ENCODE data around the gene ATP10A. TPM values are rescaled to one million over a fixed set of nuclear protein-coding genes. Genes with fewer than 3 reads are reported as not detected.

ATP10A gene
- total RNA-seq, 2 experiments from 2014 or later, result 20.5 to 22.4 TPM

GRCh38 chr15:25667829-25668228 is 195.3 kb downstream of the ATP10A start:
- Mint-ChIP-seq H3K36me3 (ENCODE audit: low read depth) (no peaks in the 10 kb centered on the region), H3K4me3 (no peak overlapping the region), H3K27me3 (peaks cover 24% of the 10 kb centered on the region), H3K9me3 (ENCODE audit: low read depth) (peaks cover 2% of the 10 kb centered on the region), H3K27ac (no peak overlapping the region), H3K4me1 (no peaks in the 10 kb centered on the region)
- intact Hi-C loops (cut with DNase I, micrococcal nuclease), result no loop called here
- ChIA-PET CTCF (no interaction called here), POLR2A (no interaction called here)
- ATAC-seq, result no peak
- DNase-seq, result no peak

- Mint-ChIP-seq H3K27ac (no peak overlapping the region), H3K36me3 (ENCODE audit: low read depth) (no peaks in the 10 kb centered on the region), H3K4me3 (no peak overlapping the region), H3K9me3 (ENCODE audit: low read depth) (no peaks in the 10 kb centered on the region), H3K4me1 (no peaks in the 10 kb centered on the region), H3K27me3 (peaks cover 19% of the 10 kb centered on the region)
- intact Hi-C loops (cut with DNase I, micrococcal nuclease), result no loop called here
- no peak for DNase-seq
- ATAC-seq, result no peak
- ChIA-PET CTCF (interaction anchor here (1.1 kb wide), 1 partner anchor 157 kb away, joined by 3 read pairs; no protein-coding TSS in a partner anchor), POLR2A (no interaction called here)
These were observed 197.2 kb downstream of the ATP10A start for GRCh38 chr15:25665913-25666312.

- intact Hi-C loops (cut with DNase I, micrococcal nuclease), result no loop called here
- Mint-ChIP-seq H3K4me1 (no peaks in the 10 kb centered on the region), H3K27ac (no peak overlapping the region), H3K27me3 (peaks cover 11% of the 10 kb centered on the region), H3K36me3 (ENCODE audit: low read depth) (no peaks in the 10 kb centered on the region), H3K4me3 (no peak overlapping the region), H3K9me3 (ENCODE audit: low read depth) (no peaks in the 10 kb centered on the region)
- POLR2A ChIA-PET, result no interaction called here
- ATAC-seq, result no peak
- no peak for DNase-seq
- CTCF ChIA-PET, result no interaction called here
These were observed 198.4 kb downstream of the ATP10A start for GRCh38 chr15:25664761-25665160.

GRCh38 chr15:25663515-25663914 is 199.6 kb downstream of the ATP10A start:
- H3K27ac Mint-ChIP-seq, result no peak overlapping the region
- no peaks in the 10 kb centered on the region for H3K4me1 Mint-ChIP-seq
- no peaks in the 10 kb centered on the region for H3K36me3 Mint-ChIP-seq (ENCODE audit: low read depth)
- POLR2A ChIA-PET, result no interaction called here
- no peaks in the 10 kb centered on the region for H3K9me3 Mint-ChIP-seq (ENCODE audit: low read depth)
- ATAC-seq (no peak), DNase-seq (no peak)
- H3K27me3 Mint-ChIP-seq, result peaks cover 15% of the 10 kb centered on the region
- CTCF ChIA-PET, result no interaction called here
- intact Hi-C loops (cut with DNase I, micrococcal nuclease), result no loop called here
- no peak overlapping the region for H3K4me3 Mint-ChIP-seq

- CTCF ChIA-PET, result no interaction called here
- no peak for DNase-seq
- POLR2A ChIA-PET, result no interaction called here
- no peak for ATAC-seq
- H3K4me3 Mint-ChIP-seq, result no peak overlapping the region
- no peaks in the 10 kb centered on the region for H3K4me1 Mint-ChIP-seq
- H3K27ac Mint-ChIP-seq, result no peak overlapping the region
- H3K9me3 Mint-ChIP-seq (ENCODE audit: low read depth), result no peaks in the 10 kb centered on the region
- peaks cover 21% of the 10 kb centered on the region for H3K27me3 Mint-ChIP-seq
- H3K36me3 Mint-ChIP-seq (ENCODE audit: low read depth), result no peaks in the 10 kb centered on the region
- intact Hi-C loops (cut with DNase I, micrococcal nuclease), result no loop called here
These were observed 201.2 kb downstream of the ATP10A start for GRCh38 chr15:25661898-25662297.

GRCh38 chr15:25659251-25659650 is 203.9 kb downstream of the ATP10A start:
- H3K36me3 Mint-ChIP-seq (ENCODE audit: low read depth), result no peaks in the 10 kb centered on the region
- H3K27ac Mint-ChIP-seq, result no peak overlapping the region
- H3K4me3 Mint-ChIP-seq, result no peak overlapping the region
- peaks cover 14% of the 10 kb centered on the region for H3K27me3 Mint-ChIP-seq
- DNase-seq (no peak), ATAC-seq (no peak)
- H3K4me1 Mint-ChIP-seq, result no peaks in the 10 kb centered on the region
- ChIA-PET POLR2A (no interaction called here), CTCF (no interaction called here)
- intact Hi-C loops (cut with DNase I, micrococcal nuclease), result no loop called here
- H3K9me3 Mint-ChIP-seq (ENCODE audit: low read depth), result no peaks in the 10 kb centered on the region

GRCh38 chr15:25658560-25658959 is 204.6 kb downstream of the ATP10A start:
- ChIA-PET POLR2A (no interaction called here), CTCF (no interaction called here)
- Mint-ChIP-seq H3K36me3 (ENCODE audit: low read depth) (no peaks in the 10 kb centered on the region), H3K4me3 (no peak overlapping the region), H3K4me1 (no peaks in the 10 kb centered on the region), H3K27me3 (peaks cover 14% of the 10 kb centered on the region), H3K9me3 (ENCODE audit: low read depth) (no peaks in the 10 kb centered on the region), H3K27ac (no peak overlapping the region)
- no peak for DNase-seq
- no peak for ATAC-seq
- intact Hi-C loops (cut with DNase I, micrococcal nuclease), result no loop called here

- H3K9me3 Mint-ChIP-seq (ENCODE audit: low read depth), result no peaks in the 10 kb centered on the region
- H3K27ac Mint-ChIP-seq, result no peak overlapping the region
- DNase-seq, result no peak
- ChIA-PET CTCF (interaction anchor here (0.6 kb wide), 1 partner anchor 119 kb away, joined by 4 read pairs; no protein-coding TSS in a partner anchor), POLR2A (no interaction called here)
- no peaks in the 10 kb centered on the region for H3K4me1 Mint-ChIP-seq
- H3K4me3 Mint-ChIP-seq, result no peak overlapping the region
- H3K36me3 Mint-ChIP-seq (ENCODE audit: low read depth), result no peaks in the 10 kb centered on the region
- intact Hi-C loops (cut with DNase I, micrococcal nuclease), result no loop called here
- ATAC-seq, result no peak
- peaks cover 10% of the 10 kb centered on the region for H3K27me3 Mint-ChIP-seq
These were observed 207.7 kb downstream of the ATP10A start for GRCh38 chr15:25655207-25655948.

- ChIA-PET CTCF (no interaction called here), POLR2A (no interaction called here)
- ATAC-seq (no peak), DNase-seq (no peak)
- Mint-ChIP-seq H3K9me3 (ENCODE audit: low read depth) (no peaks in the 10 kb centered on the region), H3K27ac (no peak overlapping the region), H3K27me3 (peaks cover 5% of the 10 kb centered on the region), H3K4me3 (no peak overlapping the region), H3K36me3 (ENCODE audit: low read depth) (no peaks in the 10 kb centered on the region), H3K4me1 (no peaks in the 10 kb centered on the region)
- intact Hi-C loops (cut with DNase I, micrococcal nuclease), result no loop called here
These were observed 209.8 kb downstream of the ATP10A start for GRCh38 chr15:25653371-25653770.

GRCh38 chr15:25652704-25653103 is 210.4 kb downstream of the ATP10A start:
- intact Hi-C loops (cut with DNase I, micrococcal nuclease), result no loop called here
- Mint-ChIP-seq H3K36me3 (ENCODE audit: low read depth) (no peaks in the 10 kb centered on the region), H3K4me1 (no peaks in the 10 kb centered on the region), H3K27me3 (peaks cover 5% of the 10 kb centered on the region), H3K27ac (no peak overlapping the region), H3K4me3 (no peak overlapping the region), H3K9me3 (ENCODE audit: low read depth) (no peaks in the 10 kb centered on the region)
- DNase-seq, result no peak
- ChIA-PET CTCF (no interaction called here), POLR2A (no interaction called here)
- ATAC-seq, result no peak

GRCh38 chr15:25649390-25649789 is 213.7 kb downstream of the ATP10A start:
- ChIA-PET POLR2A (no interaction called here), CTCF (interaction anchor here (1.4 kb wide), 1 partner anchor 317 kb away, joined by 3 read pairs; no protein-coding TSS in a partner anchor)
- H3K27ac Mint-ChIP-seq, result no peak overlapping the region
- no peaks in the 10 kb centered on the region for H3K4me1 Mint-ChIP-seq
- H3K27me3 Mint-ChIP-seq, result peaks cover 9% of the 10 kb centered on the region
- ATAC-seq (no peak), DNase-seq (no peak)
- no peaks in the 10 kb centered on the region for H3K9me3 Mint-ChIP-seq (ENCODE audit: low read depth)
- intact Hi-C loops (cut with DNase I, micrococcal nuclease), result no loop called here
- H3K36me3 Mint-ChIP-seq (ENCODE audit: low read depth), result no peaks in the 10 kb centered on the region
- H3K4me3 Mint-ChIP-seq, result no peak overlapping the region

GRCh38 chr15:25643120-25643519 is 220.0 kb downstream of the ATP10A start:
- no peaks in the 10 kb centered on the region for H3K4me1 Mint-ChIP-seq
- ATAC-seq (no peak), DNase-seq (no peak)
- H3K27ac Mint-ChIP-seq, result no peak overlapping the region
- H3K36me3 Mint-ChIP-seq (ENCODE audit: low read depth), result no peaks in the 10 kb centered on the region
- no peak overlapping the region for H3K4me3 Mint-ChIP-seq
- intact Hi-C loops (cut with DNase I, micrococcal nuclease), result no loop called here
- ChIA-PET POLR2A (no interaction called here), CTCF (no interaction called here)
- H3K27me3 Mint-ChIP-seq, result peaks cover 7% of the 10 kb centered on the region
- H3K9me3 Mint-ChIP-seq (ENCODE audit: low read depth), result no peaks in the 10 kb centered on the region

- intact Hi-C loops (cut with DNase I, micrococcal nuclease), result no loop called here
- no peak for DNase-seq
- no peak for ATAC-seq
- Mint-ChIP-seq H3K4me1 (no peaks in the 10 kb centered on the region), H3K27ac (no peak overlapping the region), H3K27me3 (peaks cover 9% of the 10 kb centered on the region), H3K4me3 (no peak overlapping the region), H3K9me3 (ENCODE audit: low read depth) (no peaks in the 10 kb centered on the region), H3K36me3 (ENCODE audit: low read depth) (no peaks in the 10 kb centered on the region)
- POLR2A ChIA-PET, result no interaction called here
- CTCF ChIA-PET, result no interaction called here
These were observed 221.4 kb downstream of the ATP10A start for GRCh38 chr15:25641762-25642161.
